ENCODE data around the gene RPLP2.

RPLP2 gene

DNA sequence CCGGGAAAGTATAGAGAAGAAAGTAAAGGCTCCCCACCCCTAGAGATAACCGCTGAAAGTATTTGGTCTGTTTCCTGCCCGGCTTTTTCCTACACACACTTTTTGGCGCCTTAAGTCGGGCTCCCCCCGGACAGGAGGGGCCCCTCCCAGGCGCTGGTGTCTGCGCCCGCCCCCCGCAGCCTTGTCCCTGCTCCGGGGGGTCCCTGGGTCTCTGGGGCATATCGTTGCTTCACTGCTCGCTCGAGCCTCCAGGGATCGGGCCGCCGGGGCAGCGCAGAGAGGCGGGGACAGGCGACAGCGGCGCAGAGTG lies 17.0 kb downstream of the RPLP2 start:
- DNase-seq: no peak

DNA sequence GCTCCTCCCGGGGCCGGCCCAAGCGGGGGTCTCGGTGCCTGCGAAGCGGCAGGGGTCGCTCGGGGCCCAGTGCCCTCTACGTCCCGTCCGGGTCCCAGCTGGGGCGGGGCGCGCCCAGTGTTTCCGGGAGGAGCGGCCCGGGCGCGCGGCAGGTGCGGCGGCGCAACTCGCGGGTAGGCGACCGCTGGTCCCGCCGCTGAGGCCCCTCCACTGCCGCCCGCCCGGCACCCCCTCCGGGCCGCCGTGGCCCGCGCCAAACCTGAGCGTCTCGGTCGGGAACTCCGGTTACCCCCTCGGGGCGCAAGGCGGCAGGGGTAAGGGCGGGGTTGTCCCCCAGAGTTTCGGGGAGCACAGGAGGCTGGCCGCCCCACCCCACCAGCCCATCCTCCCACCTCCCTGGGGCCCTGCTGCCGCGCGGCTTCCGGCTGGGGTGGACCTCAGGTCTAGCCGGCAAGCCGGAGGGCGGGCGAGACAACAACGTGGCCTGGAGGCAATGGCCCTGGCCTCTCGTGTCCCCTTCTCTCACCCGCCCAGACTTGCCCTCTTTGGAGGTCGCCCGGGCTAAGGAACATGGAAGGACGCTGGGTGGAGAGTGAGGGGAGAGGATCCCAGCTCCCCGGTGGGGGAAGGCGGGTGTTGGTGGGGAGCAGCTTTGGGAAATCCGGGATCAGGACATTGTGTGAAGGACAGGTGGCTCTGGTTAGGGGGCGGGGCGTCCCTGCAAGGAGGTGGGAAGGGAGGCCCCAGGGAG lies 17.6 kb downstream of the RPLP2 start:
- DNase-seq: no peak

DNA sequence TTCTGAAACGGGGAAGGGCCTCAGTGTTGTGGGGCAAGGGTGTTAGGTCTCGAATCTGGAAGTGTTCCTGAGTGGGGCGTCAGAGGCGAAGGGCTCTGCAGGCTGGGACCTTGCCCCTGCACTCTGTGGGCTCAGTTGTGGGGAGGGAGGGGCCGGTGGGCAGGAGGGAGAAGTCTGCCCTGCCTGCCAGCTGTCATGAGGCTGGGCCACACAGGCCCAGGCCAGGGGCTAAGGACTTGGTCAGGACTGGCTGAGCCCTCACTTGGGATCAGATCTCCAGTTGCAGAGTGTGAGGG lies 18.1 kb downstream of the RPLP2 start, which contains the start of gene CRACR2B:
CRACR2B (plus strand) TSS at position 23 of the 296 bp plus-strand sequence. CDS start 689 bp downstream, outside the sequence.
- no peak for DNase-seq

- no peak for DNase-seq
Observed at GRCh38 chr11:828506-829175, 18.9 kb downstream of the RPLP2 start.

- DNase-seq: no peak
Observed at GRCh38 chr11:829176-829846, 19.5 kb downstream of the RPLP2 start.

GRCh38 chr11:829847-830294 lies 20.1 kb downstream of the RPLP2 start:
- DNase-seq: no peak

- DNase-seq: no peak
Observed at GRCh38 chr11:830295-831117, 20.7 kb downstream of the RPLP2 start.

GRCh38 chr11:831118-831864 lies 21.5 kb downstream of the RPLP2 start:
- DNase-seq: no peak

GRCh38 chr11:831961-832528 lies 22.3 kb downstream of the RPLP2 start:
- no peak for DNase-seq

GRCh38 chr11:832529-833113 lies 22.9 kb downstream of the RPLP2 start, which contains the start of gene CD151:
TSS of gene CD151 (plus strand) at chr11:832952. CDS start at chr11:836070, 3,118 bp downstream.
- peak; percentile 58 for DNase-seq

- no peak for DNase-seq
Observed at GRCh38 chr11:833114-833791, 23.5 kb downstream of the RPLP2 start.

- DNase-seq: no peak
Observed at GRCh38 chr11:833849-834311, 24.1 kb downstream of the RPLP2 start.

- DNase-seq: no peak
Observed at GRCh38 chr11:834371-835316, 24.9 kb downstream of the RPLP2 start.

DNA sequence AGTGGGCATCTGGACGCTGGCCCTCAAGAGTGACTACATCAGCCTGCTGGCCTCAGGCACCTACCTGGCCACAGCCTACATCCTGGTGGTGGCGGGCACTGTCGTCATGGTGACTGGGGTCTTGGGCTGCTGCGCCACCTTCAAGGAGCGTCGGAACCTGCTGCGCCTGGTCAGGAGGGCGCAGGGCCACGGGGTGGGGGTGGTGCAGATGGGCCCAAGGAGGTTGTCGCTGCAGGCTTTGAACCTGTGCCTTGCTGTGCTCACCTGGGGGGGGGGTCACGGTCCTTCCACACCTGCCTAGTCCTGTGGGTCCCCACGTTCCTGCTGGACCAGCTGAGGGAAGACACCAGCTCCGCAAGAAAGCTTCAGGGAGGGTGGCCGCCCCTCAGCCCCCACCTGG lies 26.5 kb downstream of the RPLP2 start:
- no peak for DNase-seq

DNA sequence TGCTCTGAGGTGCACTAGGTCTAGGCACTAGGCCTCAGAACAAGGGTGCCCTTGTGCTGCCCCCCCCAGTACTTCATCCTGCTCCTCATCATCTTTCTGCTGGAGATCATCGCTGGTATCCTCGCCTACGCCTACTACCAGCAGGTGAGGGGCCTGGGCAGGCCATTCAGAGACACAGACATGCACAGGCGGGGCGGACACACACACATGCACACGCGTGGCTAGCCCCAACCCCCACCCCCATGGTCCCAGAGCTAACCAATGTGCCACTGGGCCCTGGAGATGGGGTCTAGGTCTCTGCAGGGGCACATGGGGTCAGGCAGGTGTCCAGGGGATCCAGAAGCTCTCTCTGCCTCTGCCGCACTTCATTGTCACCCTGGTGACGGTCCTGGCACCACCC lies 26.9 kb downstream of the RPLP2 start:
- DNase-seq: no peak

GRCh38 chr11:837189-837989 lies 27.6 kb downstream of the RPLP2 start:
- no peak for DNase-seq

DNA sequence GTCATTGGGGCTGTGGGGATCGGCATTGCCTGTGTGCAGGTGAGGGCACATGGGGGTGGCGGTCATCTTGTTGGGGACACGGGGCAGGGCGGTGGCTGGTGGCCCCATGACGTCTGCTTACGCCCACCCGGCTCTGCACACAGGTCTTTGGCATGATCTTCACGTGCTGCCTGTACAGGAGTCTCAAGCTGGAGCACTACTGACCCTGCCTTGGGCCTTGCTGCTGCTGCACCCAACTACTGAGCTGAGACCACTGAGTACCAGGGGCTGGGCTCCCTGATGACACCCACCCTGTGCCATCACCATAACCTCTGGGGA lies 28.2 kb downstream of the RPLP2 start:
- no peak for DNase-seq

DNA sequence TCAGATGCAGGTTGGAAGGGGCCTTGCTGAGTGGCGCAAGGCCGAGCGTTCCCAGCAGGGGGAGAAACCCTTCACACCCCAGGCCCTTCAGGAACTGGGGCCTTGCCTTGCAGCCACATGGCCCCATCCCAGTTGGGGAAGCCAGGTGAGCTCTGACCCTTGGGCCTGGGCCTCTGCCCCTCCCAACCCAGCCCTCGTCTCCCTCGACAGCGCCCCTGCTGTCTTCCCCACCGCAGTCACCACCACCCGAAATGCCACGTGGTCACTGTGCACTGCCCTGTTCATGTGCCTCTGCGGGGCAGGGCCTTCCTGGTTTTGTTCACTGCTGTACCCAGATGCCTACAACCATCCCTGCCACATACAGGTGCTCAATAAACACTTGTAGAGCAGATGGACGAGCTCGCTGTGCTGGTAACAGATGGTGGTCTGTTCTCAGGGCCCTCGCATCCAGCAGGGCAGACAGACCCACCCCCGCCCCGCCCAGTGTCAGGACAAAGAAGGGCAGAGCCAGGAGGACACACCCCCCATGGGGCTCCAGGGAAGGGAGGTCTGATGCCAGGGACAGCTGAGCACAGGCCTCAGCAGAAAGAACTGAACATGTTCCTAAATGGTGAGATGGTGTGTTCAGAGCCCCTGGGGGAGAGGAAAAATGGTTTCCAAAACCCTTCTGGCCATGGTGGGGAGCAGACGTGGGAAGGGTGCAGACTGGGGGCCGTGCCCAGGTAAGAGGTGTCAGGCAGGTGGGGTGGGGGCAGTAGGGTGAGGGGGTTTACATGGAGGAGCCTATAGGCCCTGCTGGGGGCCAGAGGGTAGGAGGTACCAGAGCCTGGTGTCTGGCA lies 28.9 kb downstream of the RPLP2 start:
- no peak for DNase-seq
